NCI-H345 treated with DMSO at 0.1 percent for 48 hours (cell line): ENCODE data around the gene TRIM73.
"Not testable (repeated sequence)": the region's sequence is repeated elsewhere in the genome, so short reads cannot be mapped to it uniquely, and the experiment has no call there.

Source experiments
- DNase-seq: peaks from one replicate; lab custom pipeline; 2025; ENCODE audit not compliant: unreplicated experiment; lab: John Stamatoyannopoulos, UW

Gene TRIM73

DNA sequence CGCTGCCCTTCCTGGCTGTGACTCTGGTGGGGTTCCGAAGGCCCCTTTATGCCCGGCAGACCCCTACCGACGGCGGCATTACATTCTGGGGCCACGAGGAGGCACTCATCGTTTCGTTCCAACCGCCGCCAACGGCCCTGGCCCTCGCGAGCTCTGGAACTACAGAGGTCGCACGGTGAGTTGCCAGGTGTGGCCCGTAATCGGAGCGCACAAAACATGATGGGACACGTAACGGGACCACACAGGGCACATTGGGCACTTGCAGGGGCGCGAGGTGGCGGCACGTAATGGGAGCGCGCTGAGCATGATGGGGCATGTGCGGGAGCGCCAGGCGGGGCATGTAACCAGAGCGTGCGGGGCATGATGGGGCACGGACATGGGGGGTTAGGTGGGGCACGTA is at the start of gene TRIM73:
Gene TRIM73 (plus strand): TSS at position 301 of the 400 bp plus-strand sequence. CDS start 3,305 bp downstream, outside the sequence.
- DNase-seq = not testable (repeated sequence)

GRCh38 chr7:75358671-75359541 is 36.5 kb upstream of the TRIM73 start:
- not testable (repeated sequence) for DNase-seq

DNA sequence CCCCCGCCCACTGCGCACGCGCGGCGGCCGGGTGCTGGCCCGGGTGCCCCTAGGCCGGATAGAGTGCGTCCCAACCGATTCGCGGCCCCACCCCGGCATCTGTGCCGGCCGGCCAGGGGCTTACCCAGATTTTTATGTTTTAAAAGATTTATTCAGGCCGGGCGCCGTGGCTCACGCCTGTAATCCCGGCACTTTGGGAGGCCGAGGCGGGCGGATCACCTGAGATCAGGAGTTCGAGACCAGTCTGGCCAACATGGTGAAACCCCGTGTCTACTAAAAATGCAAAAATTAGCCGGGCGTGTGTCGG is 35.9 kb upstream of the TRIM73 start:
- not testable (repeated sequence) for DNase-seq

- DNase-seq = not testable (repeated sequence)
Observed at GRCh38 chr7:75364079-75364478, 31.4 kb upstream of the TRIM73 start.

GRCh38 chr7:75366643-75367042 is 28.8 kb upstream of the TRIM73 start:
- not testable (repeated sequence) for DNase-seq

GRCh38 chr7:75367313-75367712 is 28.1 kb upstream of the TRIM73 start:
- not testable (repeated sequence) for DNase-seq

GRCh38 chr7:75374144-75374518 is 21.3 kb upstream of the TRIM73 start:
- not testable (repeated sequence) for DNase-seq

DNA sequence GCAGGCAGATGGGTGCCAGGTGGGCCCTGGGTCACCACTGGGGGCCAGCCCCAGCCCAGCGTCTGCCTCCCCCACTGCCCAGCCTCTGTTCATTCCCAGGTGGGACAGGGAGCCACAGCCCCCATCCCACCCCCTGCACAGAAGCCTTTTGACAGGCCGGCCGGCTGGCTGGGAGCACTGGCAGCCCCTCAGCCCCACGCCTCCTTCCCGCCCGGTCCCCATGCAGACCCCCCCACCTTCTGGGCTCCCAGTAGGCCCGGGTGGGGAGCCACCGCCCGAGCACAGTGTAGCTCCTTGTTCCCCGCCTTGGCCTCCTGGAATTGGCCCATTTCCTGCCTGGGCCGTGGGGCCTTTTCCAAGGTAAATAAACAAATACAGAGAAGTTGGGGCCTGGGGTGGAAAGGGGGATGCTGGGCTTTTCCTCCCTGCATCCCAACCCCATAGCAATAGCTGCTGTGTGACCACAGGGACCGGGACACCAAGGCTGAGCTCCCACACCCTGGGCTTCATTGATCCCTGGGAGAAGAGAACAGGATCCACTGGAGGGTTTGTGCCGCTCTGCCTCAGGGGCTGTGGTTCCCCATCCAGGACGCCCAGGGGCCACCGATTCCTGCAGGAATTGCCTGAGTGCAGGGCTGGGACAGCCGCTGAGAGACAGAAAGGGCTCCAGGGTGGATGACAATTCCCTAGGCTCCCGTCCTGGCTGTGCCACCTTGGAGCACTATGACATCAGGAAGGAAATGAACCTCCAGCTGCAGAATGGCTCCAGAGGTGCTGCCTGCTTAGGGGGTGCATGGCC is 20.7 kb upstream of the TRIM73 start:
- not testable (repeated sequence) for DNase-seq

- DNase-seq = not testable (repeated sequence)
Observed at GRCh38 chr7:75393194-75393593, 2.2 kb upstream of the TRIM73 start.

DNA sequence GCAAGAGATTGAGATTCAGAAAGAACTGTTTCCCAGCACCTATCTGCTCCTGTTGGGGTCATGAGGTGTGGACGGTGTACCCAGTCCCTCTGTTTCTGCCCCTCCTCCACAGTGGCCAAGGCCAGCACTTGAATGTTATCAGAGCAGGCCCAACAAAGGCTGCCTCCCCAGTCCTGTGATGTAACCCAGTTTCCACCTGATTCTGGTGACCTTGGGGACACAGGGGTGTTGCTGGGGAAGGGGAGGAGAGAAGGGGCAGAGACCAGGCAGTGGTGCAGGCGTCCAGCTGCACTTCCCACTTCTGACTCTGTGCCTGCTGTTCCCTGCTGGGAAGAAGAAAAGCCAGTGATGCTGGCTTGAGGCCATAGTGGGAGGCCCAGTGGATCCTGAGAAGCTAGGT is 2.4 kb downstream of the TRIM73 start:
- not testable (repeated sequence) for DNase-seq

DNA sequence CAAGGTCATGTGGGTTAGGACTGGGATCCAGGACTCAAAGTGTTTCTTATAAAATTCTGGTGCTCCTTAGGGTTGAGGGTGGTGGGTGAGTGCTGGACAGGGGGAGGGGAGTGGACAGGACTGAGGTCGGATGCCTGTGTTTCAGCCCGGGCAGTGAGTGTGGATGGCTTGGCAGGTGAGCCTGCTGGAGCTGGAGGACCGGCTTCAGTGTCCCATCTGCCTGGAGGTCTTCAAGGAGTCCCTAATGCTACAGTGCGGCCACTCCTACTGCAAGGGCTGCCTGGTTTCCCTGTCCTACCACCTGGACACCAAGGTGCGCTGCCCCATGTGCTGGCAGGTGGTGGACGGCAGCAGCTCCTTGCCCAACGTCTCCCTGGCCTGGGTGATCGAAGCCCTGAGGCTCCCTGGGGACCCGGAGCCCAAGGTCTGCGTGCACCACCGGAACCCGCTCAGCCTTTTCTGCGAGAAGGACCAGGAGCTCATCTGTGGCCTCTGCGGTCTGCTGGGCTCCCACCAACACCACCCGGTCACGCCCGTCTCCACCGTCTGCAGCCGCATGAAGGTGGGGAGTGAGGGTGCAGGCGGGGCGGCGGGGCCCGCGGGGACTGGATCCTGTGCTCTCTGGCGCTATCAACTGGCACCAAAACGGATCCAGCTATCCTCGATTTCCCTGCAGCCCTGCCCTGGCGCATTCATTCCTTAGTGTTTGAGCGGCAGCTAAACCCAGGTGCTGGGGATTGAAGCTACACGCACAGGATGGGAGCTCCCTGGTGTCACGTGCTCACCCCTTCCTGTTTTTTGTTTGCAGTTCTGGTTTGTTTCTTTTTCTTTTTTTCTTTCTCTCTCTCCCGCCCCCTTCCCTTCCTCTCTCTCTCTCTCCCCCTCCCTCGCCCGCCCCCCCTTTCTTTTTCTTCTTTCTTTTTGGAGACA is 3.6 kb downstream of the TRIM73 start:
- DNase-seq = not testable (repeated sequence)

GRCh38 chr7:75400575-75400974 is 5.1 kb downstream of the TRIM73 start:
- DNase-seq = not testable (repeated sequence)

DNA sequence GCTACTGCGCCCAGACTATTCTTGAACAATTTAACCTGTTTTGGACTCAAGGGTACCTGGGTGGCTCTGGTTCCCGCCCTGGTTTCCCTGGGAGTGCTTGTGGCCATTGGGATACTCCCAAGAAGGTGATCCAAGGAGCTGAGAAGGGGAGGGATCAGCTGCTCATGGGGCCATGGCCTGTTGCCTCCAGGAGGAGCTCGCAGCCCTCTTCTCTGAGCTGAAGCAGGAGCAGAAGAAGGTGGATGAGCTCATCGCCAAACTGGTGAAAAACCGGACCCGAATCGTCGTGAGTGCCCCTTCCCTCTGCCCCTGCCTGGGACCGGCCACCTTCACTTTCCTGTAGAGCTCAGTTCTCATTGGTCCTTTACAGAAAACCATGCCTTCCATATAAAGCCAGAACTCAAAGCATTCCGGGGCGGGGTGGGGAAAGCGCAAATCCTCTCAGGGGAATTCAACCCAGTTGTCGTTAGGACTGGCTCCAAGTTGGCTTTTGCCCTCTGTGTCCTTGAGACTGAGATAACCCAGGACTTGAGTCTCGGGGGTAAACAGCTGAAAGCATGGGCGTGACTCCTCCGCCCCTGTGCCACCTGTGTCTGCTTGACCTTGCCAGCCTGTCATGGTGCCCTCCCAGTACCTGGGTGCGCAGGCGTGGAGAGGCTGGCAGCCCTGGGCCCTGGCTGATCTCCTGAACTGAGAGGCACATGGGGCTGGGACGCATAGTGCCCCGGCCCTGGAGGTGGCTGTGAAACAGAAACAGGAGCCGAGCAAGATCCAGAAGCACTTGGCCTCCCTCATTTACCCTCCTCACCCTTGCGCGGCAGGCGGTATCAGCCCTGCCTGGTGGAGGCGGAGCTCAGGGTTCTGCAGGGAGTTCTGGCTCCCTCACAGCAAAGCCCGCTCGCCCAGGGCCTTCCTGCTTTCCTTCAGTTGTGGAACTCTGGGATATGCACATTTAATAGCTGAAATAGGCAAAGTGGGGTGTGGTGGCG is 8.3 kb downstream of the TRIM73 start:
- DNase-seq = not testable (repeated sequence)

GRCh38 chr7:75404663-75405062 is 9.2 kb downstream of the TRIM73 start:
- DNase-seq = not testable (repeated sequence)

GRCh38 chr7:75409880-75410822 is 14.7 kb downstream of the TRIM73 start:
- DNase-seq = not testable (repeated sequence)

DNA sequence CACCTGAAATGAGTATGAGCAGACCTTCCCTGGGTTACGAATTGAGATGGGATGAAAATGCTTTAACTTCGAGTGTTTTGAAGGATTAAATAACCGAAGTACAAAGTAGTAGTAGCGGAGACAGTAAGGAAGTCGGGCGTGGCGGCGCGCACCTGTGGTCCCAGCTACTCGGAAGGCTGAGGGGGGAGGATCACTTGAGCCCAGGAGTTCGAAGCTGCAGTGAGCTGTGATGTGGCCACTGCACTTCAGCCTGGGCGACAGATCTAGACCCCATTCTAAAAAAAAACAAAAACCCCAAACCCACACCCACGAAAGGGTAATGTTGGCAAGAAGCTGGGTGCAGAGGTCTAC is 15.4 kb downstream of the TRIM73 start:
- DNase-seq = not testable (repeated sequence)

GRCh38 chr7:75414204-75414603 is 18.8 kb downstream of the TRIM73 start:
- not testable (repeated sequence) for DNase-seq

GRCh38 chr7:75414708-75415427 is 19.4 kb downstream of the TRIM73 start:
- DNase-seq = not testable (repeated sequence)
